CD4-positive, CD25-positive, alpha-beta regulatory T cell (primary cell): ENCODE results near the gene ITCH. TPM values are rescaled to one million over a fixed set of nuclear protein-coding genes. Genes with fewer than 3 reads are reported as not detected.
A peak's percentile ranks its signal among the peaks of the same experiment; 100 is the strongest.
"Not testable (repeated sequence)": the region's sequence is repeated elsewhere in the genome, so short reads cannot be mapped to it uniquely, and the experiment has no call there.

Source experiments
- ATAC-seq, 2 donors: fragments of 150-1000 bp; cut with Tn5 transposase; one replicate each; pipeline ENCODE4 v1.10.0; 2021; ENCODE audit warnings: low read depth in 2 of 2, moderate number of reproducible peaks in 2 of 2, moderate library complexity in 1 of 2
- DNase-seq, 3 donors: peaks; one replicate each; pipeline versions ENCODE4 v3.0.0 to v3.0.0-alpha.2; 2012 to 2022; ENCODE audit warnings: mixed read lengths in 1 of 3
- H3K27ac ChIP-seq: one replicate; pipeline ENCODE4 v1.7.0; 2013; ENCODE audit warnings: mild to moderate bottlenecking, low read length; ENCODE audit not compliant: insufficient read depth, poor library complexity, severe bottlenecking
- H3K27me3 ChIP-seq: one replicate; pipeline ENCODE4 v1.7.0; 2013; ENCODE audit warnings: low read length; ENCODE audit not compliant: control insufficient read depth, insufficient read depth
- H3K36me3 ChIP-seq: one replicate; pipeline ENCODE4 v1.7.0; 2013; ENCODE audit warnings: mild to moderate bottlenecking, low read length, moderate library complexity; ENCODE audit not compliant: control insufficient read depth, insufficient read depth
- H3K4me1 ChIP-seq: 2 replicates; pipeline ENCODE4 v1.7.0; 2013; ENCODE audit warnings: mild to moderate bottlenecking, low read length; ENCODE audit not compliant: insufficient read depth, control insufficient read depth, poor library complexity, severe bottlenecking
- H3K4me3 ChIP-seq: one replicate; pipeline ENCODE4 v1.7.0; 2013; ENCODE audit warnings: low read depth, mild to moderate bottlenecking, low read length, moderate library complexity
- H3K9me3 ChIP-seq, 2 experiments: 1 replicate in 1 of 2; 2 replicates in 1 of 2; pipeline ENCODE4 v1.7.0; 2013; ENCODE audit warnings: low read length in 2 of 2, mild to moderate bottlenecking in 1 of 2, moderate library complexity in 1 of 2; ENCODE audit not compliant: control insufficient read depth in 2 of 2
- H3K27ac Mint-ChIP-seq, 3 donors: one replicate each; pipeline ENCODE4 v1.8.0; 2020 to 2022; ENCODE audit warnings: mild to moderate bottlenecking in 3 of 3, mixed read lengths in 3 of 3, moderate library complexity in 2 of 3
- H3K27me3 Mint-ChIP-seq: one replicate; pipeline ENCODE4 v1.8.0; 2022; ENCODE audit warnings: mild to moderate bottlenecking, mixed read lengths
- H3K36me3 Mint-ChIP-seq: one replicate; pipeline ENCODE4 v1.8.0; 2020; ENCODE audit warnings: mixed read lengths
- H3K4me1 Mint-ChIP-seq, 4 donors: one replicate each; pipeline ENCODE4 v1.8.0; 2020 to 2022; ENCODE audit warnings: mixed read lengths in 4 of 4, mild to moderate bottlenecking in 1 of 4
- H3K4me3 Mint-ChIP-seq, 4 donors: one replicate each; pipeline ENCODE4 v1.8.0; 2020 to 2022; ENCODE audit warnings: mild to moderate bottlenecking in 4 of 4, mixed read lengths in 4 of 4, moderate library complexity in 3 of 4
- H3K9me3 Mint-ChIP-seq, 7 donors: one replicate each; pipeline ENCODE4 v1.8.0; 2020 to 2022; ENCODE audit warnings: mixed read lengths in 7 of 7, mild to moderate bottlenecking in 3 of 7, moderate library complexity in 2 of 7
- polyA plus RNA-seq, 4 donors: library from polyadenylated mRNA; unstranded; fragments of 300-500 nt; fragmentation: Illumina TruSeq; gene quantifications; one replicate each; pipeline ENCODE4 v1.2.3, GENCODE V29; 2021
- total RNA-seq: library from RNA; stranded (reverse); gene quantifications from one replicate; pipeline ENCODE4 v1.2.3, GENCODE V29; 2022

Gene ITCH
- total and polyA plus RNA-seq, 5 donors from 2014 or later = 12.4 to 58.1 (median 15.1) TPM

GRCh38 chr20:34514897-34515483 lies 151.9 kb downstream of the ITCH start:
- H3K27ac Mint-ChIP-seq = peak overlapping the region; percentile 97 to 99 (median 98)
- H3K9me3 Mint-ChIP-seq = no peaks in the 10 kb centered on the region
- H3K4me1 Mint-ChIP-seq = peaks cover 32 to 66% (median 48%) of the 10 kb centered on the region in 4 donors
- Histone ChIP-seq H3K27ac (peak overlapping the region; percentile 85), H3K4me3 (peak overlapping the region; percentile 99), H3K36me3 (peaks cover 12% of the 10 kb centered on the region), H3K9me3 (no peaks in the 10 kb centered on the region), H3K4me1 (peaks cover 41% of the 10 kb centered on the region), H3K27me3 (no peaks in the 10 kb centered on the region)
- no peak for DNase-seq
- peaks cover 4% of the 10 kb centered on the region for H3K27me3 Mint-ChIP-seq
- peak; percentile 7 to 13 for ATAC-seq
- H3K36me3 Mint-ChIP-seq = peaks cover 4% of the 10 kb centered on the region
- H3K4me3 Mint-ChIP-seq = peak overlapping the region; percentile 99

GRCh38 chr20:34515484-34516246 lies 152.6 kb downstream of the ITCH start:
- H3K27me3 Mint-ChIP-seq = peaks cover 4% of the 10 kb centered on the region
- Histone ChIP-seq H3K4me1 (peaks cover 41% of the 10 kb centered on the region), H3K36me3 (peaks cover 8% of the 10 kb centered on the region), H3K27me3 (no peaks in the 10 kb centered on the region), H3K4me3 (peak overlapping the region; percentile 99), H3K27ac (peak overlapping the region; percentile 85), H3K9me3 (no peaks in the 10 kb centered on the region)
- H3K9me3 Mint-ChIP-seq = no peaks in the 10 kb centered on the region
- DNase-seq = peak; percentile 67 to 90 (median 80)
- peaks cover 32 to 71% (median 52%) of the 10 kb centered on the region in 4 donors for H3K4me1 Mint-ChIP-seq
- peak overlapping the region; percentile 97 to 99 (median 98) for H3K27ac Mint-ChIP-seq
- peaks cover 4% of the 10 kb centered on the region for H3K36me3 Mint-ChIP-seq
- peak overlapping the region; percentile 99 for H3K4me3 Mint-ChIP-seq
- ATAC-seq = peak; percentile 77 to 78

- Histone ChIP-seq H3K4me3 (peak within 1 kb of the TSS; percentile 99), H3K36me3 (no peaks in the 10 kb centered on the region), H3K9me3 (no peaks in the 10 kb centered on the region), H3K27ac (peak within 1 kb of the TSS; percentile 85), H3K4me1 (peaks cover 45% of the 10 kb centered on the region), H3K27me3 (no peaks in the 10 kb centered on the region)
- Mint-ChIP-seq H3K9me3 (no peaks in the 10 kb centered on the region), H3K4me1 (peaks cover 29 to 79% (median 59%) of the 10 kb centered on the region in 4 donors), H3K27me3 (peaks cover 4% of the 10 kb centered on the region), H3K27ac (peak within 1 kb of the TSS; percentile 97 to 99 (median 98)), H3K36me3 (no peaks in the 10 kb centered on the region), H3K4me3 (peak within 1 kb of the TSS; percentile 99)
- peak; percentile 74 to 75 for ATAC-seq
- peak; percentile 92 to 95 (median 92) for DNase-seq
These were observed 153.4 kb downstream of the ITCH start, which contains the start of gene DYNLRB1 for GRCh38 chr20:34516247-34517113. Gene DYNLRB1, plus strand, starts transcription at chr20:34516422. Its CDS starts 37 bp downstream, at chr20:34516459.

GRCh38 chr20:34517114-34517505 lies 154.0 kb downstream of the ITCH start:
- no peaks in the 10 kb centered on the region for H3K36me3 ChIP-seq
- Mint-ChIP-seq H3K9me3 (no peaks in the 10 kb centered on the region), H3K4me1 (peaks cover 31 to 84% (median 62%) of the 10 kb centered on the region in 4 donors), H3K36me3 (peaks cover 2% of the 10 kb centered on the region), H3K4me3 (peak overlapping the region; percentile 99), H3K27me3 (peaks cover 4% of the 10 kb centered on the region), H3K27ac (peak overlapping the region; percentile 97 to 99 (median 98))
- ATAC-seq = no peak
- no peaks in the 10 kb centered on the region for H3K9me3 ChIP-seq
- peak in 1 of 3 donors; percentile 38 for DNase-seq
- H3K4me3 ChIP-seq = peak overlapping the region; percentile 83
- peaks cover 45% of the 10 kb centered on the region for H3K4me1 ChIP-seq
- H3K27ac ChIP-seq = peak overlapping the region; percentile 85
- H3K27me3 ChIP-seq = no peaks in the 10 kb centered on the region

- not testable (repeated sequence) for ATAC-seq, H3K36me3 Mint-ChIP-seq, H3K27ac ChIP-seq, H3K27me3 Mint-ChIP-seq, H3K9me3 Mint-ChIP-seq, DNase-seq, H3K27me3 ChIP-seq, H3K9me3 ChIP-seq, H3K36me3 ChIP-seq
- H3K4me3 Mint-ChIP-seq = peak overlapping the region; percentile 78 to 99 (median 92)
- H3K27ac Mint-ChIP-seq = peak overlapping the region in 2 of 3 donors; percentile 46 to 73
- Histone ChIP-seq H3K4me3 (peak overlapping the region; percentile 37), H3K4me1 (peaks cover 46% of the 10 kb centered on the region)
- H3K4me1 Mint-ChIP-seq = peaks cover 30 to 83% (median 61%) of the 10 kb centered on the region in 4 donors
These were observed 155.8 kb downstream of the ITCH start for GRCh38 chr20:34518863-34519262.

- Mint-ChIP-seq H3K4me1 (peaks cover 30 to 83% (median 55%) of the 10 kb centered on the region in 4 donors), H3K4me3 (peak overlapping the region in 1 of 4 donors; percentile 83), H3K27ac (peak overlapping the region in 1 of 3 donors; percentile 5)
- not testable (repeated sequence) for H3K27ac ChIP-seq, H3K36me3 ChIP-seq, H3K27me3 ChIP-seq, H3K9me3 Mint-ChIP-seq, H3K9me3 ChIP-seq, DNase-seq, H3K36me3 Mint-ChIP-seq, H3K4me3 ChIP-seq, H3K27me3 Mint-ChIP-seq, ATAC-seq
- peaks cover 42% of the 10 kb centered on the region for H3K4me1 ChIP-seq
These were observed 156.8 kb downstream of the ITCH start for GRCh38 chr20:34519841-34520240.
